ENCODE measurements around the gene YKT6.

Gene YKT6

DNA sequence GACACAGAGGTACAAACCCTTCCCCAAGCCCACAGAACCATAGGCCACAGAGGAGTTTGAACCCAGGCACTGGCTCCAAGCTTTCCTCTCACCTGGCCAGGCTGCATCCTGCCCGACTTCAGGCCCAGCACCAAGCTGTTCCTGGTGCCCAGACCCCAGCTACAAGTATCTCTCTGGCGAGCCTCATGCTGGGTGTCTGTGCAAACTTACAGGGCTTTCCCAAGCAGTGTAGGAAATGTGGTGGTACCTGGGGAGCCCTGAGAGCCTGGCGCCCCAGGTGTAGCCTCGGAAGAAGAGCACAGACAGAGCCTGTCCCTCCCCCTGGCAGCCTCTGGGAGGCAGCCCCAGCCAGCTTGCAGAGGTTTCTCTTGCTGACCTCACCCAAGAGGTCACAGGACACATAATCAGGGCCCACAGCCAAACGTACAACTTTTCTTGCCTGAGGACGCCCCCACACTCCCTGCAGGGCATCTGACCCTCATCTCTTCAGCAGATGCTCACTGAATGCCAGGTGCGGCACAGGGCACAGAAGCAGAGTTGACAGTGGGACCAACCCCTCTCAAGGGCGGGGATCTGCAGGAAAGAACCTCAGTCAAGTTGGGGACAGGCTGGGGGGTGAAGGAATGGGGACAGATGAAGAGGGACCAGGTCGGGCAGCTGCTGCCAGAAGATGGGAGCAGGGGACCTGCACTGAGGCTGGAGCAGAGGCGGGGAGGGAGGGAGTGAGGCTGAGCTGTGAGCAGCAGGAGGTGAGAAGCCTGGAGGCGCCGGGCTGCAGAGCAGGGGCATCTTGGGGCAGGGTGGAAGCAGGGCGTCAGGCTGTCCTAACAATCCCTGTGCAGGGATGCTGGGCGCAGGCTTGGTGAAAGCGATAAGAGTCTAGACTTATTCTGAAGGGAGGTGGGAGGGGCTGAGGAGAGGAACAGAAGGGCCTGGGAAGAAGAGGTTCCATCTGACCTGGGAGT is 43.4 kb upstream of the YKT6 start:
- Histone ChIP-seq H3K4me2 (ENCODE audit: low read length) (no peak overlapping the region), H3K9me2 (replicated peaks; ENCODE audit: control insufficient read depth, low read length) (no peaks in the 10 kb centered on the region), H3K4me3 (ENCODE audit: low read length) (no peak overlapping the region), H3K9me3 (ENCODE audit: control insufficient read depth, insufficient read depth, low read length) (no peaks in the 10 kb centered on the region), H3K79me2 (ENCODE audit: control insufficient read depth, low read length) (no peaks in the 10 kb centered on the region), H3K36me3 (ENCODE audit: control insufficient read depth, low read length) (no peaks in the 10 kb centered on the region), H3K4me1 (ENCODE audit: control insufficient read depth, low read length) (no peaks in the 10 kb centered on the region), H3K27ac (ENCODE audit: low read depth, low read length) (no peak overlapping the region), H3K27me3 (ENCODE audit: control insufficient read depth, low read length) (peaks cover 10% of the 10 kb centered on the region), H3F3A (ENCODE audit: control insufficient read depth, insufficient read depth) (no peaks in the 10 kb centered on the region), H4K20me1 (ENCODE audit: control insufficient read depth, insufficient read depth, low read depth, low read length) (no peaks in the 10 kb centered on the region)
- TF ChIP-seq CTCF (IDR thresholded peaks at IDR 0.05; ENCODE audit: low read depth, low read length, poor library complexity, severe bottlenecking) (no peak), EZH2phosphoT487 (IDR thresholded peaks at IDR 0.05; ENCODE audit: borderline replicate concordance, low read length) (no peak)

DNA sequence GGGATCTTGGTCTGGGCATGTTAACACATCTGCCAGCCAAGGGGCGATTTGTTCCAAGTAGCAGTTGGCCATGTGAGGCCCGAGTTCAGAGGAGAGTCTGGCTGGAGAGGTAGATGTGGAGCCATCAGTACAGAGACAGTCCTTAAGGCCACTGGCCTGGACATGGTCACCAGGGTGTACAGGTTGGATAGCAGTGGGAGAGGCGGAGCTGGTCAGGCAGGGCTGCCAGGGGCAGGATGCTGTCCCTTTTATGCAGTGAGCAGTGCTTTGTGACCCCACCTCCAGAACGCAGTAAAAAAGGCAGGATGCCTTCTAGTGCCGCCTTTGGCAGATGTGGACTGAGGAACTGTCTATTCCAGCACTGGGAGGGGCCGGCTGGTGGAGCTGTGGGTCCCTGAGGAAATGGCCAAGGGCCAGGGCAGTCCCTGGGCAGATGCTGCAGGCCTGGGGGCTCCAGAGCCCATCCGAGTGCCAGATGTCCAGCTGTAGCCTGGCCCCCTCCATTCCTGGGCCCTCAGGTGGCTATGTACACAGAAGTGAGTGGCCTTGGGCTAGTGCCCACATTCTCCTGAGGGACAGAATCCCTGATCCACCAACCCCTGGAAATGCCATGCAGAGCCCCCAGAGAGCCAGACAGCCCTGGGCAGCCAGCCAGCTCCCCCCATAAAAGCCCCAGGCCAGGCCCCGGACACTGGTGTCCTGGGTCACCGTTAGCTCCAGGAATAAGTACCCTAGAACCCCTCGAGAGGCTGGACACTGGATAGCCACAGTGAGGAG is 42.5 kb upstream of the YKT6 start:
- Histone ChIP-seq H3K79me2 (ENCODE audit: control insufficient read depth, low read length) (no peaks in the 10 kb centered on the region), H3K4me3 (ENCODE audit: low read length) (no peak overlapping the region), H3K27me3 (ENCODE audit: control insufficient read depth, low read length) (peaks cover 15% of the 10 kb centered on the region), H4K20me1 (ENCODE audit: control insufficient read depth, insufficient read depth, low read depth, low read length) (no peaks in the 10 kb centered on the region), H3K36me3 (ENCODE audit: control insufficient read depth, low read length) (no peaks in the 10 kb centered on the region), H3K4me1 (ENCODE audit: control insufficient read depth, low read length) (no peaks in the 10 kb centered on the region), H3K27ac (ENCODE audit: low read depth, low read length) (no peak overlapping the region), H3K4me2 (ENCODE audit: low read length) (no peak overlapping the region), H3F3A (ENCODE audit: control insufficient read depth, insufficient read depth) (no peaks in the 10 kb centered on the region), H3K9me3 (ENCODE audit: control insufficient read depth, insufficient read depth, low read length) (no peaks in the 10 kb centered on the region), H3K9me2 (replicated peaks; ENCODE audit: control insufficient read depth, low read length) (no peaks in the 10 kb centered on the region)
- TF ChIP-seq CTCF (IDR thresholded peaks at IDR 0.05; ENCODE audit: low read depth, low read length, poor library complexity, severe bottlenecking): no peak

DNA sequence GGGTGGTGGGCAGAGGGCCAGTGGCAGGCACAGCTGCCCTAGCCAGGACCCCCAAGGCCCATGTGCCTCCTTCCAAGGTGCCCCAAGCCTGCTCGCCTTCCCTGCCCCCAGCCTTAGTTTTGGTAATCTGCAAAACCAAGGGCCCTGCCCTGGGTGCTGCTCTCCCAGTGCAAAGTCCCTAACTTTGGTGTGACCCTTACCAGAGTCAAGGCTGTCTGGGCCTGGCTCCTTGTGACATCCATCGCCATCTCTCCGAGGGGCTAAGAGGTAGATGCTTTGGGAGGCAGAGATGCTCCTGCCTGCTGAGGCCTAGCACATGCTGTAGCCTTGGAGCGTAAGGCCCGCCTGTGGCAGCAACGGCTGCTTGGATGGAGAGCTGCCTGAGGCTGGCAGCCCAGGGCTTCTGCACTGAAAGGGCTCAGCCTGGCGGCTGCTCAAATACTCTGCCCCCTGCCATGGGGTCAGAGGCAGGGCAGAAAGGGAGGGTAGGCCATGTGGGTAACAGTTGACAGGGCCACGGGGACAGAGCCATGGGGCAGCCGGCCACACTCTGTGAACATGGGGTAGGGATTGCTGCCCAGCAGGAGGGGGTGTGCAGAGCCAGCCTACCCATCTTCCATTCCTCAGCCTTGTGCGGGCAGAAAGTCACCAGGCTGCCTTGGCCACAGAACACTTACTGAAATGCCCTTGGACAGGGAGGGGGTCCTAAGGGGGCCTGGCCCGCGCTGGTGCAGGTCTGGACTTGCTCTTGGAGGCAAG is 41.7 kb upstream of the YKT6 start:
- Histone ChIP-seq H3K4me1 (ENCODE audit: control insufficient read depth, low read length) (no peaks in the 10 kb centered on the region), H3K4me3 (ENCODE audit: low read length) (no peak overlapping the region), H3F3A (ENCODE audit: control insufficient read depth, insufficient read depth) (no peaks in the 10 kb centered on the region), H3K27ac (ENCODE audit: low read depth, low read length) (no peak overlapping the region), H4K20me1 (ENCODE audit: control insufficient read depth, insufficient read depth, low read depth, low read length) (no peaks in the 10 kb centered on the region), H3K79me2 (ENCODE audit: control insufficient read depth, low read length) (no peaks in the 10 kb centered on the region), H3K36me3 (ENCODE audit: control insufficient read depth, low read length) (no peaks in the 10 kb centered on the region), H3K27me3 (ENCODE audit: control insufficient read depth, low read length) (peaks cover 22% of the 10 kb centered on the region), H3K4me2 (ENCODE audit: low read length) (no peak overlapping the region), H3K9me3 (ENCODE audit: control insufficient read depth, insufficient read depth, low read length) (no peaks in the 10 kb centered on the region), H3K9me2 (replicated peaks; ENCODE audit: control insufficient read depth, low read length) (no peaks in the 10 kb centered on the region)
- no peak for TF ChIP-seq CTCF (IDR thresholded peaks at IDR 0.05; ENCODE audit: low read depth, low read length, poor library complexity, severe bottlenecking)
- TF ChIP-seq EZH2phosphoT487 (IDR thresholded peaks at IDR 0.05; ENCODE audit: borderline replicate concordance, low read length): no peak

All from DOHH2 (cell line).